H1 (cell line): ENCODE measurements around the gene ZNF831. TPM values are rescaled to one million over a fixed set of nuclear protein-coding genes. Genes with fewer than 3 reads are reported as not detected.

ENCODE experiments used
- CTCF ChIA-PET: fragments of 300-600 bp; sonication (Branson Sonifier 250); formaldehyde crosslinking; loops from one replicate; lab custom pipeline; 2021; ENCODE audit not compliant: partially characterized antibody; lab: Charles Lee
- POLR2A ChIA-PET: fragments of 300-600 bp; sonication (Branson Sonifier 250); formaldehyde crosslinking; loops from one replicate; lab custom pipeline; 2021; ENCODE audit warnings: inconsistent platforms; ENCODE audit not compliant: partially characterized antibody; lab: Charles Lee
- DNase-seq, 2 experiments: peaks; one replicate each; pipeline versions ENCODE4 v3.0.0 to v3.0.0-alpha.2; 2010 to 2022; ENCODE audit warnings: low spot score in 2 of 2, low read depth in 1 of 2, mixed read lengths in 1 of 2
- FAIRE-seq: peaks from 2 replicates; lab custom pipeline; 2011; peaks lifted over from hg19 to GRCh38; lab: Jason Lieb, UNC
- H2AFZ ChIP-seq: 2 replicates; pipeline ENCODE4 v1.8.1; 2012; ENCODE audit warnings: low read length, inconsistent platforms
- H2AK5ac ChIP-seq: 2 replicates; pipeline ENCODE4 v1.6.1; 2013; ENCODE audit warnings: low read depth, low read length
- H2BK120ac ChIP-seq: replicated peaks from 2 replicates; pipeline ENCODE3; 2013; ENCODE audit warnings: low read depth, low read length, inconsistent platforms
- H2BK12ac ChIP-seq: 2 replicates; pipeline ENCODE4 v1.6.1; 2013; ENCODE audit warnings: low read depth, low read length
- H2BK15ac ChIP-seq: 2 replicates; pipeline ENCODE4 v1.6.1; 2013; ENCODE audit warnings: low read length
- H2BK20ac ChIP-seq: 2 replicates; pipeline ENCODE4 v1.6.1; 2013; ENCODE audit warnings: low read length
- H2BK5ac ChIP-seq: 2 replicates; pipeline ENCODE4 v1.6.1; 2013; ENCODE audit warnings: low read depth, low read length
- H3K14ac ChIP-seq: 2 replicates; pipeline ENCODE4 v1.6.1; 2013; ENCODE audit warnings: inconsistent platforms; ENCODE audit not compliant: insufficient read length
- H3K18ac ChIP-seq: 2 replicates; pipeline ENCODE4 v1.6.1; 2013; ENCODE audit warnings: low read length; ENCODE audit errors: extremely low read depth
- H3K23ac ChIP-seq: 2 replicates; pipeline ENCODE4 v1.6.1; 2013; ENCODE audit warnings: inconsistent platforms; ENCODE audit not compliant: insufficient read length
- H3K23me2 ChIP-seq: 2 replicates; pipeline ENCODE4 v1.6.1; 2013; ENCODE audit warnings: low read depth, low read length
- H3K27ac ChIP-seq: 2 replicates; pipeline ENCODE4 v1.6.1; 2011; ENCODE audit warnings: low read depth, low read length, inconsistent platforms
- H3K27me3 ChIP-seq, 4 experiments: replicated peaks in 1 of 4; 1 replicate in 1 of 4; 2 replicates in 3 of 4; pipeline versions ENCODE4 v1.6.1 to v1.8.1; 2011 to 2013; ENCODE audit warnings: low read length in 3 of 4, mild to moderate bottlenecking in 3 of 4, inconsistent platforms in 2 of 4, mixed read lengths in 2 of 4, moderate library complexity in 1 of 4; ENCODE audit not compliant: control insufficient read depth in 3 of 4, insufficient read depth in 3 of 4; ENCODE audit errors: extremely low read depth in 1 of 4
- H3K36me3 ChIP-seq, 4 experiments: 2 replicates each; pipeline versions ENCODE4 v1.6.1 to v1.8.1; 2011 to 2013; ENCODE audit warnings: mild to moderate bottlenecking in 4 of 4, low read length in 3 of 4, moderate library complexity in 2 of 4, control low read depth in 1 of 4, inconsistent platforms in 1 of 4; ENCODE audit not compliant: insufficient read depth in 4 of 4, control insufficient read depth in 2 of 4
- H3K4ac ChIP-seq: replicated peaks from 2 replicates; pipeline ENCODE3; 2013; ENCODE audit warnings: low read length, low read depth, mixed read lengths, inconsistent platforms; ENCODE audit not compliant: insufficient read length
- H3K4me1 ChIP-seq, 4 experiments: replicated peaks in 1 of 4; 1 replicate in 1 of 4; 2 replicates in 3 of 4; pipeline versions ENCODE4 v1.6.1 to v1.8.1; 2011 to 2013; ENCODE audit warnings: low read length in 3 of 4, inconsistent platforms in 2 of 4, mixed read lengths in 1 of 4; ENCODE audit not compliant: insufficient read depth in 4 of 4, control insufficient read depth in 3 of 4
- H3K4me2 ChIP-seq, 2 experiments: 2 replicates each; pipeline versions ENCODE4 v1.6.1 to v1.8.1; 2011 to 2013; ENCODE audit warnings: low read depth in 2 of 2, low read length in 2 of 2, control low read depth in 1 of 2, inconsistent platforms in 1 of 2, mild to moderate bottlenecking in 1 of 2; ENCODE audit not compliant: insufficient read depth in 1 of 2
- H3K4me3 ChIP-seq, 4 experiments: fragments of 200-600, 300-600 bp in 1 of 4; sonication (generic), shearing (Covaris generic), sonication (Bioruptor Twin) in 1 of 4; 2 replicates each; pipeline versions ENCODE4 v1.5.1 to v1.8.1; 2011 to 2016; ENCODE audit warnings: low read length in 4 of 4, low read depth in 3 of 4, control low read depth in 2 of 4, inconsistent platforms in 2 of 4, mild to moderate bottlenecking in 2 of 4, mixed read lengths in 1 of 4, moderate library complexity in 1 of 4; ENCODE audit not compliant: insufficient read depth in 2 of 4; ENCODE audit errors: extremely low read depth in 1 of 4
- H3K56ac ChIP-seq: replicated peaks from 2 replicates; pipeline ENCODE3; 2013; ENCODE audit warnings: low read depth, mild to moderate bottlenecking, mixed read lengths, low read length, inconsistent platforms; ENCODE audit not compliant: insufficient read length
- H3K79me1 ChIP-seq: 2 replicates; pipeline ENCODE4 v1.6.1; 2013; ENCODE audit warnings: low read depth, low read length, control low read depth
- H3K79me2 ChIP-seq, 2 experiments: 2 replicates each; pipeline versions ENCODE4 v1.6.1 to v1.8.1; 2012 to 2013; ENCODE audit warnings: low read length in 2 of 2, mild to moderate bottlenecking in 2 of 2, inconsistent platforms in 1 of 2; ENCODE audit not compliant: insufficient read depth in 2 of 2, control insufficient read depth in 1 of 2
- H3K9ac ChIP-seq, 4 experiments: replicated peaks in 1 of 4; 1 replicate in 1 of 4; 2 replicates in 3 of 4; pipeline versions ENCODE4 v1.6.1 to v1.8.1; 2011 to 2013; ENCODE audit warnings: low read depth in 3 of 4, low read length in 3 of 4, control low read depth in 2 of 4, mild to moderate bottlenecking in 2 of 4, moderate library complexity in 2 of 4, inconsistent platforms in 1 of 4; ENCODE audit errors: extremely low read depth in 1 of 4
- H3K9me3 ChIP-seq, 2 experiments: 2 replicates each; pipeline versions ENCODE4 v1.6.1 to v1.8.1; 2012 to 2013; ENCODE audit warnings: mild to moderate bottlenecking in 2 of 2, moderate library complexity in 2 of 2, control low read depth in 1 of 2, inconsistent platforms in 1 of 2, low read depth in 1 of 2, low read length in 1 of 2, mixed read lengths in 1 of 2; ENCODE audit not compliant: insufficient read depth in 2 of 2
- H4K20me1 ChIP-seq, 2 experiments: replicated peaks in 1 of 2; 2 replicates each; pipeline versions ENCODE3 to v1.8.1; 2011 to 2013; ENCODE audit warnings: inconsistent platforms in 2 of 2, low read length in 2 of 2, mild to moderate bottlenecking in 1 of 2; ENCODE audit not compliant: insufficient read depth in 2 of 2, control insufficient read depth in 1 of 2
- H4K5ac ChIP-seq: 2 replicates; pipeline ENCODE4 v1.6.1; 2013; ENCODE audit warnings: low read length, low read depth, mixed read lengths, inconsistent platforms; ENCODE audit not compliant: insufficient read length
- H4K8ac ChIP-seq: 2 replicates; pipeline ENCODE4 v1.8.0; 2013; ENCODE audit warnings: mild to moderate bottlenecking, moderate library complexity, low read length, inconsistent platforms; ENCODE audit not compliant: insufficient read depth; ENCODE audit errors: extremely low read depth
- H4K91ac ChIP-seq: replicated peaks from 2 replicates; pipeline ENCODE3; 2013; ENCODE audit warnings: low read length, mixed read lengths, inconsistent platforms; ENCODE audit not compliant: insufficient read length
- BACH1 ChIP-seq: IDR thresholded peaks from 2 replicates; pipeline ENCODE4 v1.6.1; 2012; ENCODE audit warnings: low read length, improper control_type of control experiment
- CEBPB ChIP-seq: IDR thresholded peaks from 2 replicates; pipeline ENCODE4 v1.6.1; 2012; ENCODE audit warnings: low read depth, low read length
- CHD1 ChIP-seq: IDR thresholded peaks from 2 replicates; pipeline ENCODE4 v1.6.1; 2012; ENCODE audit warnings: low read depth, low read length, improper control_type of control experiment
- CHD2 ChIP-seq: IDR thresholded peaks from 2 replicates; pipeline ENCODE4 v1.6.1; 2012; ENCODE audit warnings: low read length, improper control_type of control experiment
- CREB1 ChIP-seq: IDR thresholded peaks from 2 replicates; pipeline ENCODE4 v1.6.1; 2012; ENCODE audit warnings: inconsistent platforms
- EGR1 ChIP-seq: IDR thresholded peaks from 2 replicates; pipeline ENCODE4 v1.6.1; 2011; ENCODE audit warnings: low read depth, low read length, borderline replicate concordance
- GTF2F1 ChIP-seq: IDR thresholded peaks from 2 replicates; pipeline ENCODE4 v1.6.1; 2012; ENCODE audit warnings: low read depth, low read length, improper control_type of control experiment, borderline replicate concordance
- PHF8 ChIP-seq: fragments of 200-600 bp; sonication (generic); conservative IDR thresholded peaks from 2 replicates; pipeline ENCODE4 v1.7.1; 2012; ENCODE audit warnings: low read depth, mild to moderate bottlenecking, inconsistent platforms, low read length, moderate library complexity
- RNF2 ChIP-seq: fragments of 200-900, 300-1000 bp; sonication (generic); IDR thresholded peaks from 2 replicates; pipeline ENCODE4 v1.7.1; 2016; ENCODE audit warnings: borderline replicate concordance, low read depth, mild to moderate bottlenecking, antibody characterized with exemption, low read length; ENCODE audit not compliant: poor library complexity, severe bottlenecking; ENCODE audit errors: missing control alignments
- SAP30 ChIP-seq: fragments of 300-600 bp; sonication (generic); IDR thresholded peaks from 2 replicates; pipeline ENCODE4 v1.7.1; 2012; ENCODE audit warnings: low read length, moderate library complexity, mild to moderate bottlenecking, inconsistent platforms; ENCODE audit not compliant: insufficient read depth, insufficient replicate concordance
- SIRT6 ChIP-seq: IDR thresholded peaks from one replicate; pipeline ENCODE4 v1.7.1; 2012; ENCODE audit warnings: low read length, inconsistent platforms
- SP4 ChIP-seq: IDR thresholded peaks from 2 replicates; pipeline ENCODE4 v1.6.1; 2012; ENCODE audit warnings: low read length, inconsistent platforms
- TCF12 ChIP-seq: IDR thresholded peaks from 2 replicates; pipeline ENCODE4 v1.6.1; 2011; ENCODE audit warnings: low read depth, mild to moderate bottlenecking, low read length
- WGBS, 2 experiments: shearing (Covaris generic) in 1 of 2; methylation state at CpG; one replicate each; pipeline versions ENCODE4 v1.1.6 to v1.1.7; 2013 to 2015; ENCODE audit warnings: low lambda C conversion rate in 2 of 2, mixed read lengths in 2 of 2, inconsistent platforms in 1 of 2, low coverage in 1 of 2, missing lambda C conversion rate in 1 of 2; ENCODE audit not compliant: insufficient replicate concordance in 2 of 2, insufficient coverage in 1 of 2, insufficient read length in 1 of 2; ENCODE audit errors: extremely low coverage in 1 of 2, missing lambda C conversion rate in 1 of 2; 5-methylcytosine and 5-hydroxymethylcytosine counted together
- polyA plus RNA-seq, 7 experiments: library from polyadenylated mRNA; depleted of rRNA in 3 of 7; stranded (reverse) in 5 of 7; unstranded in 2 of 7; fragments of >200 nt in 5 of 7; fragments of 200-250 nt in 2 of 7; gene quantifications; 1 replicate in 5 of 7; 2 replicates in 1 of 7; 4 replicates in 1 of 7; pipeline versions ENCODE4 v1.2.1 to v1.2.3, GENCODE V29; 2011 to 2013; ENCODE audit warnings: missing spikeins in 2 of 7, mixed read lengths in 2 of 7
- total RNA-seq: library from RNA; stranded (reverse); fragmentation: NEBNext Ultra II Directional; extraction: Animal tissue kit (Norgen Biotek cat#: 25700); gene quantifications from 2 replicates; pipeline ENCODE4 v1.2.1, GENCODE V29; 2021

ZNF831 gene
- total and polyA plus RNA-seq, 2 of the 8 experiments (the other 6 are each of a cell fraction or from before 2014, with no cell fraction given), result not detected

DNA sequence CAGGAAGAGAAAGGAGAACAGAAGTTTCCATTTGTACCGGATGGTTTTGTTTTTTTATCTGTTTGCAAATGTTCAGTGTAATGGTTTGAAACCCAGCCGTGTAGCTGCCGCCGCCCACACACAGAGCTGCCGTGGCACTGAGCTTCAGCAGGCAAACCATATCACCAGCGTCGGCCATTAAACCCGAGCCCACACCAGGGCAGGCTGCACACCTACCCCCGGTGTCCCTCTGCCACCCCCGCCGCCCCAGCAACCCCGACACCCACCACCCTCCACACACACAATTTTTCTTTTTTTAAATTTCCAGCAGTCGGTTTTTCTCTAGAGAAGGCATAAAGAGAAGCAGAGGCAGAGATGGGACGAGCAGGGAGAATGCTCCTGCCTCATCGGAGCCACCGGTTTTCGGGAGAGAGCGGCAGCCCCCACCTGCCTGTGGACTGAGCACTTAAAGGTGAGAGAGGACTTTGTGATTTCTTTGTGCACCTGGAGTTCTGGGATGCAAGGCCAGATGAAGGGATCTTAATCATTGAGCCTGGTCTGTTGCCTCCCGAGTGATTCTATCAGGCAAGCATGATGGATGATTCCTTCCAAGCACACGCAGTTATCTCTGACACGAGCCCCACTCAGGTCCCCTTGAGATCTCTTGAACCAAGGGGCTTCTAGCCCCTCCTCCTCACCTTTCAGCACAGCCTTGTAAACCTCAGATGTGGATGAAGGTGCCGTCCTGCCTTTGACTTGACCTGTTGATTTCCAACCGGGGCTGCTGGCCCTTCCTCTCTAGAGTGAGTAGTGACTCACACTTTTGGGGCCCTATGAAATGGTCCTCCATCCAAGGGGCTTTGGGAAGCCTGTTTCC, 17.5 kb upstream of the ZNF831 start:
- no peak overlapping the region for H4K5ac ChIP-seq
- H3K9me3 ChIP-seq, result no peaks in the 10 kb centered on the region; a peak in 1 of 4 replicates
- H3K23ac ChIP-seq, result no peak overlapping the region
- no peak overlapping the region for H3K27ac ChIP-seq
- no peak overlapping the region for H3K4ac ChIP-seq
- no peak for TF ChIP-seq SAP30
- no peak for TF ChIP-seq CHD2
- TF ChIP-seq EGR1, result no peak
- no peak for TF ChIP-seq CREB1
- TF ChIP-seq BACH1, result no peak
- no peak for TF ChIP-seq SP4
- TF ChIP-seq CEBPB, result no peak
- TF ChIP-seq GTF2F1, result no peak
- TF ChIP-seq CHD1, result no peak
- no peak for TF ChIP-seq SIRT6
- no peak for TF ChIP-seq PHF8
- no peak for TF ChIP-seq TCF12
- TF ChIP-seq RNF2, result no peak
- H2AFZ ChIP-seq, result no peak overlapping the region
- no peaks in the 10 kb centered on the region for H3K23me2 ChIP-seq
- no peaks in the 10 kb centered on the region for H3K27me3 ChIP-seq
- 90% methylated on average over 20 of the region's 23 CpGs; no CpG with 5 or more reads in 1 of the 2 experiments for WGBS, 2 experiments
- no peak overlapping the region for H3K56ac ChIP-seq
- no peak overlapping the region for H2AK5ac ChIP-seq
- H4K8ac ChIP-seq, result no peak overlapping the region
- H3K9ac ChIP-seq, result no peak overlapping the region
- POLR2A ChIA-PET, result no interaction called here
- H3K18ac ChIP-seq, result no peak overlapping the region
- no peaks in the 10 kb centered on the region for H3K79me2 ChIP-seq
- DNase-seq (no peak), FAIRE-seq (no peak)
- H4K91ac ChIP-seq, result no peak overlapping the region
- no peak overlapping the region for H3K4me2 ChIP-seq
- no peak overlapping the region for H3K4me3 ChIP-seq
- no peak overlapping the region for H2BK15ac ChIP-seq
- H2BK5ac ChIP-seq, result no peak overlapping the region
- no peaks in the 10 kb centered on the region for H4K20me1 ChIP-seq
- no peak overlapping the region for H3K14ac ChIP-seq
- CTCF ChIA-PET, result interaction anchor here (0.9 to 1.2 kb wide), 2 partner anchors 58 to 75 kb away, joined by 3 read pairs; no protein-coding TSS in a partner anchor
- no peaks in the 10 kb centered on the region for H3K36me3 ChIP-seq
- H3K79me1 ChIP-seq, result no peaks in the 10 kb centered on the region
- no peak overlapping the region for H2BK120ac ChIP-seq
- no peaks in the 10 kb centered on the region for H3K4me1 ChIP-seq
- no peak overlapping the region for H2BK20ac ChIP-seq
- H2BK12ac ChIP-seq, result no peak overlapping the region
